SK-N-MC (cell line): Measurements from ENCODE around the gene LGR4.

Experiments
- DNase-seq: peaks from one replicate; pipeline ENCODE4 v3.0.0-alpha.2; 2011; ENCODE audit warnings: low read depth, low spot score
- H3K27ac ChIP-seq: fragments of 200-600 bp; sonication (generic); 2 replicates; pipeline ENCODE4 v1.5.1; 2016; ENCODE audit warnings: mixed run types
- H3K36me3 ChIP-seq: fragments of 200-600 bp; sonication (generic); 2 replicates; pipeline ENCODE4 v1.6.1; 2017; ENCODE audit warnings: antibody characterized with exemption, low read length, mixed read lengths; ENCODE audit not compliant: insufficient read depth
- H3K4me3 ChIP-seq: fragments of 200-600 bp; sonication (generic); 2 replicates; pipeline ENCODE4 v1.5.1; 2016
- H3K9ac ChIP-seq: fragments of 200-600 bp; sonication (generic); 2 replicates; pipeline ENCODE4 v1.8.0; 2017; ENCODE audit warnings: mixed run types, mixed read lengths; ENCODE audit not compliant: insufficient read length
- H3K9me3 ChIP-seq: fragments of 200-600 bp; sonication (generic); 2 replicates; pipeline ENCODE4 v1.6.1; 2017; ENCODE audit warnings: low read depth, mild to moderate bottlenecking, antibody characterized with exemption, low read length, moderate library complexity, mixed read lengths
- EZH2 ChIP-seq: fragments of 200-600 bp; sonication (generic); IDR thresholded peaks from one replicate; pipeline ENCODE4 v1.6.1; 2017; ENCODE audit warnings: antibody characterized with exemption
- FOXP2 ChIP-seq: optimal IDR thresholded peaks from 2 replicates; pipeline ENCODE3; 2011; ENCODE audit warnings: mild to moderate bottlenecking, moderate library complexity; ENCODE audit not compliant: insufficient read depth; ENCODE audit errors: extremely low read length, control extremely low read depth
- POLR2AphosphoS5 ChIP-seq: IDR thresholded peaks from 2 replicates; pipeline ENCODE4 v1.6.1; 2012; ENCODE audit warnings: mild to moderate bottlenecking, low read depth, low read length, borderline replicate concordance

The LGR4 gene

DNA sequence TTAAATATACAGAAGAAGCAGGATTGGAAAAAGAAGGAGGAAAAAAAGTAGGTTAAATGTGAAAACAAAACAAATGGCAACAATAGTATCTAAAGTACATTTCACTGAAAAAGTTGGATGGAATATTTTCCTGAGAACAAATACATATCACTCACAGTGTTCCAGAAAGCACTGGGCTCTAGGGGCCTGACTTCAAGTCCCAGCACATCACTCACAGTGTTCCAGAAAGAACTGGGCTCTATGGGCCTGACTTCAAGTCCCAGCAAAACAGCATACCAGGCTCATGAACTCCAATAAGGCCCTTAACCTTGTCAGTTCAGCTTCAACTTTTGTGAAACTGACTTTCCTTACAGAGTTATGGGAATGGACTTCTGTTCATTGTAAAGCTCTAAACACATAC lies 63.5 kb downstream of the LGR4 start:
- Histone ChIP-seq H3K9ac (no peak overlapping the region), H3K9me3 (no peaks in the 10 kb centered on the region), H3K36me3 (peaks cover 3% of the 10 kb centered on the region; the same call in 1 of the 2 replicates), H3K4me3 (no peak overlapping the region), H3K27ac (no peak overlapping the region)
- no peak for DNase-seq
- TF ChIP-seq POLR2AphosphoS5 (no peak), EZH2 (no peak), FOXP2 (no peak)

- DNase-seq, result no peak
- no peak for TF ChIP-seq POLR2AphosphoS5
- no peak for TF ChIP-seq FOXP2
- no peak for TF ChIP-seq EZH2
- Histone ChIP-seq H3K36me3 (peaks cover 3% of the 10 kb centered on the region; the same call in 1 of the 2 replicates), H3K4me3 (no peak overlapping the region), H3K9me3 (no peaks in the 10 kb centered on the region), H3K9ac (no peak overlapping the region), H3K27ac (no peak overlapping the region)
These were observed 64.3 kb downstream of the LGR4 start for GRCh38 chr11:27408246-27408800.

- no peak for DNase-seq
- Histone ChIP-seq H3K36me3 (peaks cover 3% of the 10 kb centered on the region; the same call in 1 of the 2 replicates), H3K9me3 (no peaks in the 10 kb centered on the region), H3K27ac (no peak overlapping the region), H3K9ac (no peak overlapping the region), H3K4me3 (no peak overlapping the region)
- TF ChIP-seq EZH2, result no peak
- no peak for TF ChIP-seq POLR2AphosphoS5
- no peak for TF ChIP-seq FOXP2
These were observed 65.9 kb downstream of the LGR4 start for GRCh38 chr11:27406498-27407354.

- H3K36me3 ChIP-seq, result no peaks in the 10 kb centered on the region
- no peak overlapping the region for H3K27ac ChIP-seq
- no peak overlapping the region for H3K4me3 ChIP-seq
- no peak overlapping the region for H3K9ac ChIP-seq
- TF ChIP-seq EZH2, result no peak
- no peak for TF ChIP-seq POLR2AphosphoS5
- TF ChIP-seq FOXP2, result no peak
- no peak for DNase-seq
- H3K9me3 ChIP-seq, result no peaks in the 10 kb centered on the region
These were observed 67.5 kb downstream of the LGR4 start for GRCh38 chr11:27405134-27405533.

GRCh38 chr11:27404427-27404826 lies 68.2 kb downstream of the LGR4 start:
- H3K27ac ChIP-seq, result no peak overlapping the region
- DNase-seq, result no peak
- H3K9ac ChIP-seq, result no peak overlapping the region
- no peak for TF ChIP-seq POLR2AphosphoS5
- no peak for TF ChIP-seq FOXP2
- TF ChIP-seq EZH2, result no peak
- no peaks in the 10 kb centered on the region for H3K36me3 ChIP-seq
- no peaks in the 10 kb centered on the region for H3K9me3 ChIP-seq
- no peak overlapping the region for H3K4me3 ChIP-seq

- no peaks in the 10 kb centered on the region for H3K36me3 ChIP-seq
- H3K9ac ChIP-seq, result no peak overlapping the region
- no peak for TF ChIP-seq FOXP2
- no peak for TF ChIP-seq POLR2AphosphoS5
- no peak for TF ChIP-seq EZH2
- H3K9me3 ChIP-seq, result no peaks in the 10 kb centered on the region
- H3K27ac ChIP-seq, result no peak overlapping the region
- H3K4me3 ChIP-seq, result no peak overlapping the region
- no peak for DNase-seq
These were observed 69.4 kb downstream of the LGR4 start for GRCh38 chr11:27403195-27403594.

- no peak for DNase-seq
- no peak overlapping the region for H3K9ac ChIP-seq
- H3K27ac ChIP-seq, result no peak overlapping the region
- no peaks in the 10 kb centered on the region for H3K9me3 ChIP-seq
- no peak overlapping the region for H3K4me3 ChIP-seq
- H3K36me3 ChIP-seq, result no peaks in the 10 kb centered on the region
- TF ChIP-seq POLR2AphosphoS5 (no peak), FOXP2 (no peak), EZH2 (no peak)
These were observed 70.1 kb downstream of the LGR4 start for GRCh38 chr11:27402450-27402849.

GRCh38 chr11:27401833-27402316 lies 70.7 kb downstream of the LGR4 start:
- Histone ChIP-seq H3K4me3 (no peak overlapping the region), H3K36me3 (no peaks in the 10 kb centered on the region), H3K9me3 (no peaks in the 10 kb centered on the region), H3K9ac (no peak overlapping the region), H3K27ac (peak overlapping the region; percentile 52; the same call in 1 of the 2 replicates)
- TF ChIP-seq POLR2AphosphoS5 (no peak), EZH2 (no peak), FOXP2 (no peak)
- no peak for DNase-seq
